Gastrocnemius medialis (tissue), 4 donors: ENCODE measurements around the gene MPZL3.

ENCODE experiments used
- POLR2A ChIP-seq, 2 donors: fragments of 450-650 bp; IDR thresholded peaks; one replicate each; pipeline ENCODE4 v1.6.1; 2017; ENCODE audit warnings: antibody characterized with exemption in 2 of 2, mild to moderate bottlenecking in 2 of 2, moderate library complexity in 2 of 2
- TF ChIP-seq, protein P1 (sequence below), 5 experiments: fragments of 450-650 bp in 3 of 5; fragments of 200-600 bp in 2 of 5; sonication (generic) in 2 of 5; IDR thresholded peaks in 4 of 5; conservative IDR thresholded peaks in 1 of 5; 1 replicate in 4 of 5; 2 replicates in 1 of 5; pipeline ENCODE4 v1.5.1; 2016 to 2019; ENCODE audit warnings: antibody characterized with exemption in 5 of 5, mild to moderate bottlenecking in 3 of 5, moderate library complexity in 3 of 5

GRCh38 chr11:118199135-118199534 lies 53.0 kb downstream of the MPZL3 start:
- TF ChIP-seq, protein P1, sequence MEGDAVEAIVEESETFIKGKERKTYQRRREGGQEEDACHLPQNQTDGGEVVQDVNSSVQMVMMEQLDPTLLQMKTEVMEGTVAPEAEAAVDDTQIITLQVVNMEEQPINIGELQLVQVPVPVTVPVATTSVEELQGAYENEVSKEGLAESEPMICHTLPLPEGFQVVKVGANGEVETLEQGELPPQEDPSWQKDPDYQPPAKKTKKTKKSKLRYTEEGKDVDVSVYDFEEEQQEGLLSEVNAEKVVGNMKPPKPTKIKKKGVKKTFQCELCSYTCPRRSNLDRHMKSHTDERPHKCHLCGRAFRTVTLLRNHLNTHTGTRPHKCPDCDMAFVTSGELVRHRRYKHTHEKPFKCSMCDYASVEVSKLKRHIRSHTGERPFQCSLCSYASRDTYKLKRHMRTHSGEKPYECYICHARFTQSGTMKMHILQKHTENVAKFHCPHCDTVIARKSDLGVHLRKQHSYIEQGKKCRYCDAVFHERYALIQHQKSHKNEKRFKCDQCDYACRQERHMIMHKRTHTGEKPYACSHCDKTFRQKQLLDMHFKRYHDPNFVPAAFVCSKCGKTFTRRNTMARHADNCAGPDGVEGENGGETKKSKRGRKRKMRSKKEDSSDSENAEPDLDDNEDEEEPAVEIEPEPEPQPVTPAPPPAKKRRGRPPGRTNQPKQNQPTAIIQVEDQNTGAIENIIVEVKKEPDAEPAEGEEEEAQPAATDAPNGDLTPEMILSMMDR (IDR thresholded peaks at IDR 0.05 in 4 of 5, conservative IDR thresholded peaks at IDR 0.05 in 1 of 5), result no peak
- no peak for TF ChIP-seq POLR2A (IDR thresholded peaks at IDR 0.05)
